Measurements from ENCODE around the gene TRABD2A.
"Not testable (repeated sequence)": the region's sequence is repeated elsewhere in the genome, so short reads cannot be mapped to it uniquely, and the experiment has no call there.

Gene TRABD2A

DNA sequence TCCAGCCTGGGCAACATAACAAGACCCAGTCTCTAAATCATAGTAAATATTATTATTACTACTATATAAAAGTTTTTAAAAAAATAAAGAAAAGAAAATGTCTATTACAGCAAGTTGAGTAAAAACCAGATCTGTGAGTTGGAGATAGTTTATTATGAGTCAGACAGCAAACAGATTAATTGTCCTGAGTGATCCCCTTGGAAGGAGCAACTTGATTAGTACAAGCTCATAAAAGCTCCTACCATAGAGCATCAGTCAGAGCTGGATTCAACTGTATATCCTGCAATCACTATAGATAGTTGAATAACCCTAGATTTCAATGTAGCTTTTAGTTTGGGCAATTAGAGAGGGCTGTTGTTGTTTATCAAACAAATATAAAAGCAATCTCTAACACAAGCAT is 84.1 kb downstream of the TRABD2A start:
- no peak for TF ChIP-seq GATA1 (IDR thresholded peaks at IDR 0.05; ENCODE audit: low read depth, low read length)
- no peak for TF ChIP-seq POLR2A (IDR thresholded peaks at IDR 0.05; ENCODE audit: low read length)
- no peak for DNase-seq

DNA sequence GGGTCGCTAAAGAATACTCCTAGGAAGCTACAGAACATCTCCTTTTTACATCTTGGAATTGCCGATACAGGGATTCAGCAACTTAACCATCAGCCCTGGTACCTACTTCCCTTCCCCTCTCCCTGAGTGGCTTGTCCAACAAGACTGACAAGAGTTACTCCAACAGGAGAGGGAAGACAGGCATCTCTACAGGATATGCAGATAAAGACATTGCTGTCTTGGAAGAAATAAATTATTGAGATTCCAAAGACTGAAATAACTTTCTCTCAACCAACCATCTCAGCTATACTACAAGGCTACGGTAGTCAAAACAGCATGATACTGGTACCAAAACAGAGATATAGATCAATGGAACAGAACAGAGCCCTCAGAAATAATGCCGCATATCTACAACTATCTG is 87.2 kb downstream of the TRABD2A start:
- no peak for DNase-seq
- TF ChIP-seq GATA1 (IDR thresholded peaks at IDR 0.05; ENCODE audit: low read depth, low read length), result no peak
- no peak for TF ChIP-seq POLR2A (IDR thresholded peaks at IDR 0.05; ENCODE audit: low read length)

DNA sequence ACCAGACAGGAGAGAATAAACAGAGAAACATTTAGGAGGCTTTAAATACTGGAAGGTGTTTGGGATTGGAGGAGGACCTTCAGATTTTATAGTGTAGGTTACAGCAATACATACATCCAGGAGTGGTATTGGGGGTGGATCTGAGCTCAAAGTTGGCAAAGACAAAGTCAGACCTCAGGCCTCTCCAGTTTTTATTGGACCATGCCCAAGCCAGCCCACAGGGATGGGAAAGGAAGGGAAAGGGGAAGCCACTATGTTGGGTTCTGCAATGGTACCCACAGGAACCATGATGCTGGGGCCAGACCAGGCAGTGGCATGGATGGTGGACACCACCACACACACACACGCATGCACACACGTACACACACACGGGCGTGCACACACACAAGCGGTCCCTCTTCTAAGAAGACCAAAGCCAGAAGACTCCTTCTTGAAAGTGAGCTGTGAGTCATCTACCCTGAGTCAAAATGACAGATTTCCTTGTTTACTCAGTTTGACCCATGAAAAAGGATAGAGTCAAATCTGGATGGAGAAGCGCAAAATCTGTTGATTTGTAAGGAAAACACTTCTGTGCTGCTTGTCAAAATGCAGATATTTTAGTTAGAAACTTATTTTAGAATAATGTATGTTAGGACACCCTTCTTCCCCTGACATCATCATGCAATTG is 87.9 kb downstream of the TRABD2A start:
- TF ChIP-seq POLR2A (IDR thresholded peaks at IDR 0.05; ENCODE audit: low read length), result no peak
- no peak for TF ChIP-seq GATA1 (IDR thresholded peaks at IDR 0.05; ENCODE audit: low read depth, low read length)
- DNase-seq, result no peak

DNA sequence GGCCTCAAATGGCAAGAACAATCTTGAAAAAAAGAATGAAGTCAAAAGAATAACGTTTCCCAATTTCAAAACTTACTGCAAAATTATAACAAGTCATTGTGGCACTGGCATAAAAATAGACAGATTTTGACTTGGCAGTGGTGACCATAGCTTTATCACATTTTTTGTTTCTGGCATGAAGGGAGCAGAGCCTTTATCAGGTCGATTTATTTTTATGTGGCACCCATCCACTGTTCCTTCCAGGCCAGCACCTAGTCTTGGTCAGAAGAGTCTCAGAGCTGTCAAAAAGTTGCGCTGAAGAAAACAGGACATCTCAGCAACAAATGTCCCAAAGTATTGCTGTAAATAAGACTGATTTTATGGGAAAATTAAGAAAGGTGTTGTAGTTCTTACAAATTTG is 92.4 kb downstream of the TRABD2A start:
- no peak for DNase-seq
- no peak for TF ChIP-seq POLR2A (IDR thresholded peaks at IDR 0.05; ENCODE audit: low read length)
- no peak for TF ChIP-seq GATA1 (IDR thresholded peaks at IDR 0.05; ENCODE audit: low read depth, low read length)

DNA sequence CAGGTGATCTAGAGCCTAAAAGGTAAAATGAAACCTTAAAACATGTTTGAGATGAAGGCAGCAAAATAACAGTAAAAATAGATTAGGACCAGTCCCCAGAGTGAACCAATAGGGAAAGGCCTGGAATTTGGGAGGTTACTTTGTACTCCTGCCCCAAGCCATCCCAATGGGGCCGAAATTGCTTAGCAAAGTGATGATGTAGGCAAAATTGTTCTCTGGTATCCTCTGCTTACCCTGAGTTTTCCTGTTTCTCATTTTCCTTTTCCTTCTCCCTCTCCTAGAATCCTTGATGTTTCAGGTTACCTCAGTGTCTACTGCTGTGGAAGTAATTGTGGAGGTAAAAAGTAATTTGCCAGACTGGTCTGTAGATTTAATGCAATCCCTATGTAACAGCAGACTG is 92.9 kb downstream of the TRABD2A start:
- no peak for TF ChIP-seq POLR2A (IDR thresholded peaks at IDR 0.05; ENCODE audit: low read length)
- TF ChIP-seq GATA1 (IDR thresholded peaks at IDR 0.05; ENCODE audit: low read depth, low read length), result no peak

DNA sequence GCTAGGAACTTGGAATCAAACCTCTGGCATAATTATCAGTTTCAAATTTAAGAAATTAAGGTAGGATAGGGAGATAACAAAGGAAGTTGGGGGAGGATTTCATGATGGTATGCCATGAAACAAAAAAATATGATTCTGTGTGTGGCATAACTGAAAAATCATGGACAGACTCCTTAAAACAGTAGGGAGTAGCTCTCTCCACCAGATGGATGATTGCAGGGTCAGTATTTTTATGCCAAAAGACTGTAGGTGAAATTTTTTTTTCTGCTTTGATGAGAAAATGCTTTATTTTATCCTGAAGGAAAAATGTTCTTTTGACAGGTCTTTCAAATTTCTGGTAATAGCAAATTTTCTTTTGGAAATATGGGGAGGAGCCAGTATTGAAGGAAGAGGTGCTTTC is 94.3 kb downstream of the TRABD2A start:
- no peak for DNase-seq
- TF ChIP-seq POLR2A (IDR thresholded peaks at IDR 0.05; ENCODE audit: low read length) (no peak), GATA1 (IDR thresholded peaks at IDR 0.05; ENCODE audit: low read depth, low read length) (no peak)

More for the DNA sequence above, 92.9 kb downstream of the TRABD2A start:
- no peak for DNase-seq

DNA sequence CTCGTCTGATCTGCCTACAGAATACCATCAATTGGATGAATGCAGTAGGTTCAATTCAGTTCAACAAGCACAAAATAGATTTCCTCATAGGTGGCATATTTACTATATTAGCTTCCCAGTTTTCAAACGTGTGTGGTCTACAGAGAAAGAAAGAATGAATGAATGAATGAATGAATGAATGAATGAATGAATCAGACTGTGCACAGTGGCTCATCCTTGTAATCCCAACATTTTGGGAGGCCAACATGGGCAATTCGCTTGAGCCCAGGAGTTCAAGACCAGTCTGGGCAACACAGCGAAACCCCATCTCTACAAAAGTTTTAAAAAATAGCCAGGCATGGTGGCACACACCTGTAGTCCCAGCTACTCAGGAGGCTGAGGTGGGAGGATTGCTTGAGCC is 94.9 kb downstream of the TRABD2A start:
- TF ChIP-seq POLR2A (IDR thresholded peaks at IDR 0.05; ENCODE audit: low read length), result no peak
- TF ChIP-seq GATA1 (IDR thresholded peaks at IDR 0.05; ENCODE audit: low read depth, low read length), result no peak
- no peak for DNase-seq

DNA sequence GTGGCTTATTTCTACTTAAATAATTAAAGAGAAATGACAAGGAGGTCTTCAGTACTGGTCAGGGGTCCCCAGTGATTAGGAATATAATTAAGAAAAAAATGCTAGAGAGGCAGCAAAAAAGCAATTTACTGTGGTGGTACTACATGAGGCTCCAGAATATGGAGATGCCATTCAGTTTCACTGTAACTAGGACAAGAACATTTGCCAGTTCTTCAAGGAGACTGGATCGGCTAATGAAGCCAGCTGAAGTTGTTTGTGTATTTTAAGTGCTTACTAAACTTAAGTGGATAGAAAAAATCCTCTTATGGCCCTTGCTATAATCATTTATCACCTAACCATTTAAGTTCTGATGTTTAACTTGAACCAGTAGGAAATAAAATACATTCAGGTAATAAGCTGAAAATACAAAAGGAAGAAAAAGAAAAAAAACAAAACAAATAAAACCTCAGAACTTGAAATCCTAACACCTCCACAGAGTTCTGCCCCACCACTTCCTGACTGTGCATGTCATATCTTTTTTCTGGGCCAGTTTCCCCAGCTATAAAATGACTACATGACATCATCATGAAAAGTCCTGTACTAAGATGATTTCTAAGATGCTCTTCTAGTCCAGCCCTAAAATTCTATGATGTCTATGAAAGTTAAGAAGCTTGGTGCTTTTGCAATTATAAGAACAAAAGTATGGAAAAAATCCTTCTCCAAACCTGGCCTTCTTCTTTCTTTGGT is 98.0 kb downstream of the TRABD2A start:
- DNase-seq, result peak in 1 of 2 experiments; percentile 21
- TF ChIP-seq POLR2A (IDR thresholded peaks at IDR 0.05; ENCODE audit: low read length), result no peak
- TF ChIP-seq GATA1 (IDR thresholded peaks at IDR 0.05; ENCODE audit: low read depth, low read length), result no peak

DNA sequence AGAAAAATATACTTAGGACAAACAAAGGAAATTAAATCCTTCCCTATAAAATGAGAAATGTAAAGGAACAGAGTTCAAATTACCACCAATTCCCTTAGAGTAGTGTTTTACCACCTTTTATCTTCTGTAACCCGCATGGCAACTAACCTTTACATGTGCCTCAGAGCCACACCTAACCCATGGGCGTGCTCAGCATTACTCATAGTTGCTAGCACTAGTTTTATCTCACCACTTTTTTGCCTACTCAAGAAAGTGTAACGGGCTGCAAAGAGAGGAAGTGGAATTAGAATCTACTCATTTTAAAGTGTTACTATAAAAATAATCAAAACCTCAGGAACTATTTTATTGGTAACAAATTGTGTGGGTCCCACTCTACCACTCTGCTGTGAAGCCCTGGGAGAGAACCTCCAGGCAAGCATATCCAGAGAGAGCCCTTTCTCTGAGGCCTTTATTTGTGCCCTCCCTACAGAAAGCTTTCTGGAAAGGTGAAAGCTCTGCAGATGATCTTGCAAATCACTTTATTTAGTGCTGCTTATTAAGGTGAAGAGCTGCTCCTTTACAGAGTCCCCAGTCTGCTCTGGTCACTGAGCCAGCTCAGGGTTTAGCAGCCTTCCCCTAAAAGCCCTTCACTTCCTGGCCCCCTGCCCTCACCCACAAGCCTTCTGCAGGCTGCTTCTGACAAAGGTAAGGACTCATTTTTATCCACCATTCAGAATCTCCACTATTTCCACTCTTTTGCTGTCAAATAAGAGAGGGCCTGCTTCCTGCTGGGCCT is 98.8 kb downstream of the TRABD2A start:
- peak; percentile 6 to 59 for DNase-seq
- no peak for TF ChIP-seq GATA1 (IDR thresholded peaks at IDR 0.05; ENCODE audit: low read depth, low read length)
- no peak for TF ChIP-seq POLR2A (IDR thresholded peaks at IDR 0.05; ENCODE audit: low read length)

DNA sequence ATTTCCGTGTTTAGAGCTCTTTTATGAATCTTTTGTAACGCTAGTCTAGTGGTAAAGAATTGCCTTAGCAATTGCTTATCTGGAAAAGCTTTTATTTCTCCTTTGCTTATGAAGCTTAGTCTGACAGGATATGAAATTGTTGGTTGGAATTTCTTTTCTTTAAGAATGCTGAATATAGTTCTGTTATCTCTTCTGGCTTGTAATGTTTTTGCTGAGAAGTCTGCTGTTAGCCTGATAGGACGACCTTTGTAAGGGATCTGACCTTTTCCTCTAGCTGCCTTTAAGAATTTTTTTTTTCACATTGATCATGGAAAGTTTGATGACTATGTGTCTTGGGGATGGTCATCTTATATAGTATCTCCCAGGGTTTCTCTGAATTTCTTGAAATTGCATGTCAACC is 101.1 kb downstream of the TRABD2A start:
- no peak for TF ChIP-seq POLR2A (IDR thresholded peaks at IDR 0.05; ENCODE audit: low read length)
- no peak for TF ChIP-seq GATA1 (IDR thresholded peaks at IDR 0.05; ENCODE audit: low read depth, low read length)

DNA sequence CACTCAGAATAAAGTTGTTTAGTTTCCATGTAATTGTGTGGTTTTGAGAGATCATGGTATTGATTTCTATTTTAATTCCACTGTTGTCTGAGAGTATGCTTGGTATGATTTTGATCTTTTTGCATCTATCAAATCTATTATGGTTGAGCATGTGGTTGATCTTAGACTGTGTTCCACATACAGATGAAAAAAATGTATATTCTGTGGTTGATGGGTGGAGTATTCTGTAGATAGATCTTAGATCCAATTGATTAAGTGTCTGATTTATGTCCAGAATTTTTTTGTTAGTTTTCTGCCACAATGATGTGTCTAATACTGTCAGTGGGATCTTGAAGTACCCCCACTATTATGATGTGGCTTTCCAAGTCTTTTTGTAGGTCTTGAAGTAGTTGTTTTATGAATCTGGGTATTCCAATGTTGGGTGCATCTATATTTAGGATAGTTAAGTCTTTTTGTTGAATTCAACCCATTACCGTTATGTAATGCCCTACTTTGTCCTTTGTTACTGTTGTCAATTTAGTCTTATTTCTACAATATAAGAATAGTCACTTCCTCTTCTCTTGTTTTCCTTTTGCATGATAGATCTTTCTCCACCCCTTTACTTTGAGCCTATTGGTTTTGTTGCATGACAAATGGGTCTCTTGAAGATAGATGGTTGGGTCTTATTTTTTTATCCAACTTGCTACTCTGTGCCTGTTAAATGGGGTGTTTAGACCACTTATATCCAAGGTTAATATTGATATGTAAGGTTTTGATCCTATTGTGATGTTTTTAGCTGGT is 101.8 kb downstream of the TRABD2A start:
- no peak for DNase-seq
- no peak for TF ChIP-seq GATA1 (IDR thresholded peaks at IDR 0.05; ENCODE audit: low read depth, low read length)
- TF ChIP-seq POLR2A (IDR thresholded peaks at IDR 0.05; ENCODE audit: low read length), result no peak

More for the DNA sequence above, 101.1 kb downstream of the TRABD2A start:
- no peak for DNase-seq

DNA sequence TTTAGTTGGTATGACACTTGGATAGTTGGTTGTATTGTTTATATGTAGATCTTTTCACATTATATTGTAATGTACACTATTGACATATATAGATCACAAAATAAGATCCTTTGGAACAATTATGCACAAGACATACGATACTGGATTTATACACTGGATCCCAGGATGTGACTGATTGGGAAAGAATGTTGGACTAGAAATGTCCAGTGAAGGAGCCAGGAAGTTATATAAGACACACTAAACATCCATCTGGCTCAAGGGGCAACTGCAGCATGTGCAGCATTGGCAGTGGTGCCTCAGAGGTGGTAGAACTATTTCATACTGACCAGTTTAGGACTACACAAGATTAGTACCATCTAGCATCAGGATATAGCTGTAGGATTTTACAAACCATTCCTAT is 104.9 kb downstream of the TRABD2A start:
- no peak for DNase-seq
- TF ChIP-seq GATA1 (IDR thresholded peaks at IDR 0.05; ENCODE audit: low read depth, low read length) (no peak), POLR2A (IDR thresholded peaks at IDR 0.05; ENCODE audit: low read length) (no peak)

DNA sequence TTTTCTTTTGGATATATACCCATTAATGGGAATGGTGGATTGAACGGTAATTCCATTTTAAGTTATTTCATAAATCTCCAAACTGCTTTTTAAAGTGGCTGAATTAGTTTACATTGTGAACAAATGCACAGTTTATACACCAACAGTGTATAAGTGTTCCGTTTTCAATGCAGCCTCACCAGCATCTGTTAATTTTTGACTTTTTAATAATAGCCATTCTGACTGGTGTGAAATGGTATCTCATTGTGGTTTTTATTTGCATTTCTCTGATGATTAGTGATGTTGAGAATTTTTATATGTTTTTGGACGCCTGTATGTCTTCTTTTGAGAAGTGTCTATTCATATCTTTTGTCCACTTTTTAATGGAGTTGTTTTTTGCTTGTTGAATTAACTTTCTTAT is 107.3 kb downstream of the TRABD2A start:
- DNase-seq, result not testable (repeated sequence)
